WTC11 (cell line): ENCODE measurements around the gene SETX. TPM values are rescaled to one million over a fixed set of nuclear protein-coding genes. Genes with fewer than 3 reads are reported as not detected.

Source experiments
- ATAC-seq: fragments of 200-7000 bp; cut with Tn5 transposase; 2 replicates; pipeline ENCODE4 v1.10.0; 2021; ENCODE audit warnings: mild to moderate bottlenecking, moderate library complexity
- CTCF ChIA-PET: fragments of 300-600 bp; sonication (Branson Sonifier 250); formaldehyde crosslinking; loops from one replicate; lab custom pipeline; 2021; ENCODE audit warnings: antibody characterized with exemption; lab: Charles Lee
- POLR2A ChIA-PET: fragments of 350-600 bp; sonication (Branson Sonifier 250); formaldehyde crosslinking; loops from one replicate; lab custom pipeline; 2021; ENCODE audit warnings: antibody characterized with exemption; lab: Charles Lee
- DNase-seq: peaks from one replicate; pipeline ENCODE4 v3.0.0; 2021; ENCODE audit warnings: low spot score
- H3K27ac Mint-ChIP-seq: 2 replicates; pipeline ENCODE4 v1.8.0; 2021; ENCODE audit warnings: mixed read lengths
- H3K27me3 Mint-ChIP-seq: 2 replicates; pipeline ENCODE4 v1.8.0; 2021; ENCODE audit warnings: low read depth, mild to moderate bottlenecking, moderate library complexity, mixed read lengths
- H3K36me3 Mint-ChIP-seq: 2 replicates; pipeline ENCODE4 v1.8.0; 2021; ENCODE audit warnings: mixed read lengths
- H3K4me1 Mint-ChIP-seq: 2 replicates; pipeline ENCODE4 v1.8.0; 2022; ENCODE audit warnings: mixed read lengths
- H3K4me3 Mint-ChIP-seq: 2 replicates; pipeline ENCODE4 v1.8.0; 2021; ENCODE audit warnings: mild to moderate bottlenecking, moderate library complexity, mixed read lengths
- H3K9me3 Mint-ChIP-seq: 2 replicates; pipeline ENCODE4 v1.8.0; 2021; ENCODE audit warnings: mixed read lengths
- CBFB ChIP-seq: sonication (generic); formaldehyde crosslinking; IDR thresholded peaks from 2 replicates; pipeline ENCODE4 v1.8.1; 2022; ENCODE audit warnings: mild to moderate bottlenecking, low read depth, missing genetic modification reagents
- CREB1 ChIP-seq: sonication (generic); formaldehyde crosslinking; IDR thresholded peaks from 2 replicates; pipeline ENCODE4 v1.8.0; 2023; ENCODE audit warnings: mild to moderate bottlenecking, missing genetic modification reagents
- CTCF ChIP-seq: fragments of 200-600 bp; IDR thresholded peaks from 2 replicates; pipeline ENCODE4 v1.8.0; 2022; ENCODE audit warnings: antibody characterized with exemption
- E2F5 ChIP-seq: sonication (generic); formaldehyde crosslinking; IDR thresholded peaks from 2 replicates; pipeline ENCODE4 v1.8.1; 2022; ENCODE audit warnings: mild to moderate bottlenecking, moderate library complexity, missing genetic modification reagents
- EMX1 ChIP-seq: fragments of 250-450 bp; sonication (Bioruptor Pico); IDR thresholded peaks from 2 replicates; pipeline ENCODE4 v1.8.0; 2021; ENCODE audit warnings: mild to moderate bottlenecking
- ETV6 ChIP-seq: sonication (generic); formaldehyde crosslinking; IDR thresholded peaks from 2 replicates; pipeline ENCODE4 v1.8.1; 2022; ENCODE audit warnings: mild to moderate bottlenecking, missing genetic modification reagents
- GTF2I ChIP-seq: fragments of 250-450 bp; sonication (Bioruptor Pico); conservative IDR thresholded peaks from 2 replicates; pipeline ENCODE4 v1.4.0; 2021; ENCODE audit warnings: mild to moderate bottlenecking
- HMGA2 ChIP-seq: fragments of 250-450 bp; sonication (Bioruptor Pico); IDR thresholded peaks from 2 replicates; pipeline ENCODE4 v1.4.0; 2021; ENCODE audit warnings: mild to moderate bottlenecking, moderate library complexity
- IRF2 ChIP-seq: sonication (generic); formaldehyde crosslinking; IDR thresholded peaks from 2 replicates; pipeline ENCODE4 v1.8.0; 2022; ENCODE audit warnings: low read depth, missing genetic modification reagents, borderline replicate concordance
- JUN ChIP-seq: sonication (generic); formaldehyde crosslinking; IDR thresholded peaks from 2 replicates; pipeline ENCODE4 v1.8.0; 2023; ENCODE audit warnings: mild to moderate bottlenecking, missing genetic modification reagents
- MXD4 ChIP-seq: fragments of 250-450 bp; sonication (Bioruptor Pico); IDR thresholded peaks from 2 replicates; pipeline ENCODE4 v1.8.0; 2021; ENCODE audit warnings: mild to moderate bottlenecking, moderate library complexity, borderline replicate concordance
- NFE2L1 ChIP-seq: sonication (generic); formaldehyde crosslinking; IDR thresholded peaks from 2 replicates; pipeline ENCODE4 v1.8.1; 2023; ENCODE audit warnings: missing genetic modification reagents
- RELA ChIP-seq: sonication (generic); formaldehyde crosslinking; IDR thresholded peaks from 2 replicates; pipeline ENCODE4 v1.8.1; 2022; ENCODE audit warnings: missing genetic modification reagents, mild to moderate bottlenecking, borderline replicate concordance
- RORB ChIP-seq: fragments of 250-450 bp; sonication (Bioruptor Pico); IDR thresholded peaks from 2 replicates; pipeline ENCODE4 v1.9.0; 2021; ENCODE audit warnings: mild to moderate bottlenecking
- SMAD4 ChIP-seq: sonication (generic); formaldehyde crosslinking; IDR thresholded peaks from 2 replicates; pipeline ENCODE4 v1.8.0; 2022; ENCODE audit warnings: mild to moderate bottlenecking, missing genetic modification reagents
- SOX15 ChIP-seq: fragments of 250-450 bp; sonication (Bioruptor Pico); IDR thresholded peaks from 2 replicates; pipeline ENCODE4 v1.9.0; 2021; ENCODE audit warnings: mild to moderate bottlenecking
- TCF7 ChIP-seq: sonication (generic); formaldehyde crosslinking; IDR thresholded peaks from 2 replicates; pipeline ENCODE4 v1.8.0; 2022; ENCODE audit warnings: mild to moderate bottlenecking, low read depth, missing genetic modification reagents, moderate library complexity
- TEAD1 ChIP-seq: sonication (generic); formaldehyde crosslinking; IDR thresholded peaks from 2 replicates; pipeline ENCODE4 v1.8.0; 2022; ENCODE audit warnings: mild to moderate bottlenecking, missing genetic modification reagents
- USF2 ChIP-seq: sonication (generic); formaldehyde crosslinking; IDR thresholded peaks from 2 replicates; pipeline ENCODE4 v1.8.1; 2023; ENCODE audit warnings: mild to moderate bottlenecking, missing genetic modification reagents, moderate library complexity
- ZNF121 ChIP-seq: sonication (generic); formaldehyde crosslinking; IDR thresholded peaks from 2 replicates; pipeline ENCODE4 v1.8.0; 2023; ENCODE audit warnings: missing genetic modification reagents
- ZNF416 ChIP-seq: fragments of 250-450 bp; sonication (Bioruptor Pico); IDR thresholded peaks from 2 replicates; pipeline ENCODE4 v1.9.0; 2021; ENCODE audit warnings: mild to moderate bottlenecking, inconsistent platforms
- ZNF423 ChIP-seq: fragments of 250-450 bp; sonication (Bioruptor Pico); IDR thresholded peaks from 2 replicates; pipeline ENCODE4 v2.1.2; 2022; ENCODE audit warnings: mild to moderate bottlenecking, moderate library complexity
- ZNF671 ChIP-seq: fragments of 250-450 bp; sonication (Bioruptor Pico); IDR thresholded peaks from 2 replicates; pipeline ENCODE4 v1.8.0; 2021; ENCODE audit warnings: mild to moderate bottlenecking
- total RNA-seq: library from RNA; stranded (reverse); gene quantifications from 3 replicates; pipeline ENCODE4 v1.2.3, GENCODE V29; 2021
- TF ChIP-seq, protein P1 (sequence below): sonication (generic); formaldehyde crosslinking; IDR thresholded peaks from 2 replicates; pipeline ENCODE4 v1.8.0; 2022; ENCODE audit warnings: mild to moderate bottlenecking, missing genetic modification reagents
- TF ChIP-seq, protein P2 (sequence below): sonication (generic); formaldehyde crosslinking; IDR thresholded peaks from 2 replicates; pipeline ENCODE4 v1.8.1; 2022; ENCODE audit warnings: low read depth, mild to moderate bottlenecking, moderate library complexity, missing genetic modification reagents, borderline replicate concordance
- TF ChIP-seq, protein P3 (sequence below): sonication (generic); formaldehyde crosslinking; IDR thresholded peaks from 2 replicates; pipeline ENCODE4 v1.8.0; 2023; ENCODE audit warnings: missing genetic modification reagents
- TF ChIP-seq, protein P4 (sequence below): fragments of 250-450 bp; sonication (Bioruptor Pico); IDR thresholded peaks from 2 replicates; pipeline ENCODE4 v2.1.2; 2022; ENCODE audit warnings: mild to moderate bottlenecking, moderate library complexity
- TF ChIP-seq, protein P5 (sequence below): sonication (generic); formaldehyde crosslinking; IDR thresholded peaks from 2 replicates; pipeline ENCODE4 v1.8.1; 2023; ENCODE audit warnings: mild to moderate bottlenecking, missing genetic modification reagents

Gene SETX
- total RNA-seq, 1 experiment from 2014 or later = 30.1 TPM

GRCh38 chr9:132350861-132351315 is 3.9 kb downstream of the SETX start (continued):
- TF ChIP-seq MXD4 (CRISPR knock-in tag) (no peak), CREB1 (CRISPR knock-in tag) (no peak), NFE2L1 (CRISPR knock-in tag) (no peak), CTCF (no peak), ETV6 (CRISPR knock-in tag) (no peak), E2F5 (CRISPR knock-in tag) (no peak), HMGA2 (no peak), JUN (CRISPR knock-in tag) (no peak)
- TF ChIP-seq, protein P1, sequence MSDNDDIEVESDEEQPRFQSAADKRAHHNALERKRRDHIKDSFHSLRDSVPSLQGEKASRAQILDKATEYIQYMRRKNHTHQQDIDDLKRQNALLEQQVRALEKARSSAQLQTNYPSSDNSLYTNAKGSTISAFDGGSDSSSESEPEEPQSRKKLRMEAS = no peak
- TF ChIP-seq, protein P2, sequence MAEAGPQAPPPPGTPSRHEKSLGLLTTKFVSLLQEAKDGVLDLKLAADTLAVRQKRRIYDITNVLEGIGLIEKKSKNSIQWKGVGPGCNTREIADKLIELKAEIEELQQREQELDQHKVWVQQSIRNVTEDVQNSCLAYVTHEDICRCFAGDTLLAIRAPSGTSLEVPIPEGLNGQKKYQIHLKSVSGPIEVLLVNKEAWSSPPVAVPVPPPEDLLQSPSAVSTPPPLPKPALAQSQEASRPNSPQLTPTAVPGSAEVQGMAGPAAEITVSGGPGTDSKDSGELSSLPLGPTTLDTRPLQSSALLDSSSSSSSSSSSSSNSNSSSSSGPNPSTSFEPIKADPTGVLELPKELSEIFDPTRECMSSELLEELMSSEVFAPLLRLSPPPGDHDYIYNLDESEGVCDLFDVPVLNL (CRISPR knock-in tag) = no peak
- TF ChIP-seq, protein P3, sequence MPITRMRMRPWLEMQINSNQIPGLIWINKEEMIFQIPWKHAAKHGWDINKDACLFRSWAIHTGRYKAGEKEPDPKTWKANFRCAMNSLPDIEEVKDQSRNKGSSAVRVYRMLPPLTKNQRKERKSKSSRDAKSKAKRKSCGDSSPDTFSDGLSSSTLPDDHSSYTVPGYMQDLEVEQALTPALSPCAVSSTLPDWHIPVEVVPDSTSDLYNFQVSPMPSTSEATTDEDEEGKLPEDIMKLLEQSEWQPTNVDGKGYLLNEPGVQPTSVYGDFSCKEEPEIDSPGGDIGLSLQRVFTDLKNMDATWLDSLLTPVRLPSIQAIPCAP (CRISPR knock-in tag) = no peak

GRCh38 chr9:132348676-132349075 is 6.1 kb downstream of the SETX start:
- DNase-seq (no peak), ATAC-seq (no peak)
- ChIA-PET POLR2A (no interaction called here), CTCF (no interaction called here)
- Mint-ChIP-seq H3K36me3 (peaks cover 66% of the 10 kb centered on the region), H3K4me1 (peaks cover 11% of the 10 kb centered on the region), H3K9me3 (no peaks in the 10 kb centered on the region), H3K27ac (no peak overlapping the region), H3K4me3 (no peak overlapping the region), H3K27me3 (no peaks in the 10 kb centered on the region)
- TF ChIP-seq SMAD4 (no peak), CBFB (CRISPR knock-in tag) (no peak), IRF2 (CRISPR knock-in tag) (no peak), ZNF416 (CRISPR knock-in tag) (no peak), EMX1 (CRISPR knock-in tag) (no peak), SOX15 (CRISPR knock-in tag) (no peak), USF2 (CRISPR knock-in tag) (no peak)

- CTCF ChIA-PET = no interaction called here
- ATAC-seq = no peak
- H3K4me1 Mint-ChIP-seq = no peaks in the 10 kb centered on the region
- H3K27ac Mint-ChIP-seq = no peak overlapping the region
- no peak for DNase-seq
- H3K27me3 Mint-ChIP-seq = no peaks in the 10 kb centered on the region
- no peaks in the 10 kb centered on the region for H3K9me3 Mint-ChIP-seq
- POLR2A ChIA-PET = no interaction called here
- no peak overlapping the region for H3K4me3 Mint-ChIP-seq
- H3K36me3 Mint-ChIP-seq = peaks cover 65% of the 10 kb centered on the region
- TF ChIP-seq HMGA2 (no peak), GTF2I (CRISPR knock-in tag) (no peak), ZNF671 (no peak), ZNF423 (CRISPR knock-in tag) (no peak), ZNF121 (CRISPR knock-in tag) (no peak), RORB (no peak), TEAD1 (CRISPR knock-in tag) (no peak), RELA (CRISPR knock-in tag) (no peak), TCF7 (no peak)
- TF ChIP-seq, protein P4, sequence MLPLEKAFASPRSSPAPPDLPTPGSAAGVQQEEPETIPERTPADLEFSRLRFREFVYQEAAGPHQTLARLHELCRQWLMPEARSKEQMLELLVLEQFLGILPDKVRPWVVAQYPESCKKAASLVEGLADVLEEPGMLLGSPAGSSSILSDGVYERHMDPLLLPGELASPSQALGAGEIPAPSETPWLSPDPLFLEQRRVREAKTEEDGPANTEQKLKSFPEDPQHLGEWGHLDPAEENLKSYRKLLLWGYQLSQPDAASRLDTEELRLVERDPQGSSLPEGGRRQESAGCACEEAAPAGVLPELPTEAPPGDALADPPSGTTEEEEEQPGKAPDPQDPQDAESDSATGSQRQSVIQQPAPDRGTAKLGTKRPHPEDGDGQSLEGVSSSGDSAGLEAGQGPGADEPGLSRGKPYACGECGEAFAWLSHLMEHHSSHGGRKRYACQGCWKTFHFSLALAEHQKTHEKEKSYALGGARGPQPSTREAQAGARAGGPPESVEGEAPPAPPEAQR (CRISPR knock-in tag) = no peak
- TF ChIP-seq, protein P3 (CRISPR knock-in tag) = no peak
- TF ChIP-seq, protein P5, sequence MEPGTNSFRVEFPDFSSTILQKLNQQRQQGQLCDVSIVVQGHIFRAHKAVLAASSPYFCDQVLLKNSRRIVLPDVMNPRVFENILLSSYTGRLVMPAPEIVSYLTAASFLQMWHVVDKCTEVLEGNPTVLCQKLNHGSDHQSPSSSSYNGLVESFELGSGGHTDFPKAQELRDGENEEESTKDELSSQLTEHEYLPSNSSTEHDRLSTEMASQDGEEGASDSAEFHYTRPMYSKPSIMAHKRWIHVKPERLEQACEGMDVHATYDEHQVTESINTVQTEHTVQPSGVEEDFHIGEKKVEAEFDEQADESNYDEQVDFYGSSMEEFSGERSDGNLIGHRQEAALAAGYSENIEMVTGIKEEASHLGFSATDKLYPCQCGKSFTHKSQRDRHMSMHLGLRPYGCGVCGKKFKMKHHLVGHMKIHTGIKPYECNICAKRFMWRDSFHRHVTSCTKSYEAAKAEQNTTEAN (CRISPR knock-in tag) = no peak
These were observed 8.6 kb downstream of the SETX start for GRCh38 chr9:132346177-132346576.
